OCI-LY3 (cell line): ENCODE results near the gene CLDN4.

ENCODE experiments used
- H2AFZ ChIP-seq: fragments of 200-600, 300-600 bp; shearing (Covaris generic); 2 replicates; pipeline ENCODE4 v1.6.0; 2014; ENCODE audit warnings: antibody characterized with exemption, low read depth, low read length
- H3K27ac ChIP-seq: fragments of 200-600, 300-600 bp; sonication (generic); 2 replicates; pipeline ENCODE4 v1.5.1; 2014; ENCODE audit warnings: mild to moderate bottlenecking, low read length, moderate library complexity, mixed read lengths
- H3K27me3 ChIP-seq: fragments of 200-600, 300-600 bp; sonication (generic); 2 replicates; pipeline ENCODE4 v1.6.1; 2014; ENCODE audit warnings: low read depth, low read length, mixed read lengths
- H3K36me3 ChIP-seq: fragments of 200-600, 300-600 bp; sonication (generic); replicated peaks from 2 replicates; pipeline ENCODE3; 2014; ENCODE audit warnings: low read depth, low read length, mixed read lengths
- H3K4me1 ChIP-seq: fragments of 300-600, 200-600 bp; sonication (generic); 2 replicates; pipeline ENCODE4 v1.6.1; 2014; ENCODE audit warnings: low read length, mixed read lengths
- H3K4me2 ChIP-seq: fragments of 200-600, 300-600 bp; sonication (generic); 2 replicates; pipeline ENCODE4 v1.6.1; 2014; ENCODE audit warnings: low read length, mixed read lengths
- H3K4me3 ChIP-seq: fragments of 300-600, 200-600 bp; sonication (generic); 2 replicates; pipeline ENCODE4 v1.5.1; 2014; ENCODE audit warnings: antibody characterized with exemption, mild to moderate bottlenecking, low read length, moderate library complexity
- H3K79me2 ChIP-seq: fragments of 300-600, 200-600 bp; shearing (Covaris generic); 2 replicates; pipeline ENCODE4 v1.6.1; 2014; ENCODE audit warnings: mild to moderate bottlenecking, low read length, mixed read lengths
- H3K9ac ChIP-seq: fragments of 300-600, 200-600 bp; shearing (Covaris generic); 2 replicates; pipeline ENCODE4 v1.6.0; 2014; ENCODE audit warnings: mild to moderate bottlenecking, low read length, moderate library complexity
- H3K9me3 ChIP-seq: fragments of 200-600, 300-600 bp; shearing (Covaris generic); 2 replicates; pipeline ENCODE4 v1.6.1; 2014; ENCODE audit warnings: low read length, mixed read lengths; ENCODE audit not compliant: insufficient read depth
- H4K20me1 ChIP-seq: fragments of 200-600, 300-600 bp; sonication (generic); 2 replicates; pipeline ENCODE4 v1.6.1; 2016; ENCODE audit warnings: low read length, mixed read lengths; ENCODE audit not compliant: insufficient read depth
- CTCF ChIP-seq: fragments of 200-600, 300-600 bp; sonication (generic); IDR thresholded peaks from 2 replicates; pipeline ENCODE4 v1.5.1; 2014; ENCODE audit warnings: antibody characterized with exemption, low read length, low read depth
- EZH2phosphoT487 ChIP-seq: fragments of 200-600 bp; shearing (Covaris generic); IDR thresholded peaks from 2 replicates; pipeline ENCODE4 v1.6.1; 2018; ENCODE audit warnings: antibody characterized with exemption, mixed run types, low read depth

Gene CLDN4

GRCh38 chr7:73869011-73869798, 38.4 kb downstream of the CLDN4 start:
- no peaks in the 10 kb centered on the region for H3K36me3 ChIP-seq
- H3K79me2 ChIP-seq: no peaks in the 10 kb centered on the region
- H3K9me3 ChIP-seq: no peaks in the 10 kb centered on the region
- H3K9ac ChIP-seq: no peak overlapping the region
- H3K27ac ChIP-seq: no peak overlapping the region
- no peak overlapping the region for H3K4me2 ChIP-seq
- no peaks in the 10 kb centered on the region for H3K4me1 ChIP-seq
- H2AFZ ChIP-seq: no peak overlapping the region
- H3K4me3 ChIP-seq: no peak overlapping the region
- TF ChIP-seq EZH2phosphoT487: no peak
- TF ChIP-seq CTCF: no peak
- no peaks in the 10 kb centered on the region for H4K20me1 ChIP-seq
- peaks cover 8% of the 10 kb centered on the region; the same call in 1 of the 2 replicates for H3K27me3 ChIP-seq

GRCh38 chr7:73870041-73870492, 39.3 kb downstream of the CLDN4 start:
- TF ChIP-seq CTCF (no peak), EZH2phosphoT487 (no peak)
- no peaks in the 10 kb centered on the region for H3K79me2 ChIP-seq
- no peak overlapping the region for H3K27ac ChIP-seq
- no peak overlapping the region for H2AFZ ChIP-seq
- H3K27me3 ChIP-seq: peaks cover 8% of the 10 kb centered on the region; the same call in 1 of the 2 replicates
- no peaks in the 10 kb centered on the region for H3K9me3 ChIP-seq
- no peaks in the 10 kb centered on the region for H3K4me1 ChIP-seq
- H3K4me2 ChIP-seq: no peak overlapping the region
- H3K9ac ChIP-seq: no peak overlapping the region
- no peak overlapping the region for H3K4me3 ChIP-seq
- H4K20me1 ChIP-seq: no peaks in the 10 kb centered on the region
- H3K36me3 ChIP-seq: no peaks in the 10 kb centered on the region

- Histone ChIP-seq H3K27me3 (peaks cover 8% of the 10 kb centered on the region; the same call in 1 of the 2 replicates), H3K79me2 (no peaks in the 10 kb centered on the region), H4K20me1 (no peaks in the 10 kb centered on the region), H3K4me1 (no peaks in the 10 kb centered on the region), H3K36me3 (no peaks in the 10 kb centered on the region), H3K4me2 (no peak overlapping the region), H2AFZ (no peak overlapping the region), H3K9ac (no peak overlapping the region), H3K9me3 (no peaks in the 10 kb centered on the region), H3K27ac (no peak overlapping the region), H3K4me3 (no peak overlapping the region)
- TF ChIP-seq CTCF (no peak), EZH2phosphoT487 (no peak)
These were observed 40.6 kb downstream of the CLDN4 start for GRCh38 chr7:73871163-73872011.
